ENCODE measurements around the gene PPP4R4. TPM values are rescaled to one million over a fixed set of nuclear protein-coding genes. Genes with fewer than 3 reads are reported as not detected.
"Not testable (repeated sequence)": the region's sequence is repeated elsewhere in the genome, so short reads cannot be mapped to it uniquely, and the experiment has no call there.

The PPP4R4 gene
- total RNA-seq, 4 donors from 2014 or later, result 0.24 to 4.4 (median 1.3) TPM

- Histone ChIP-seq H3K9me3 (no peaks in the 10 kb centered on the region), H3K4me1 (no peaks in the 10 kb centered on the region), H3K27me3 (peaks cover 3% of the 10 kb centered on the region), H3K36me3 (no peaks in the 10 kb centered on the region), H3K27ac (no peak overlapping the region), H3K4me3 (no peak overlapping the region)
- no peak for TF ChIP-seq CTCF (IDR thresholded peaks at IDR 0.05)
- TF ChIP-seq POLR2AphosphoS5 (IDR thresholded peaks at IDR 0.05), result no peak
- TF ChIP-seq EP300 (IDR thresholded peaks at IDR 0.05), result no peak
- no peak for TF ChIP-seq POLR2A (IDR thresholded peaks at IDR 0.05)
- DNase-seq (ENCODE audit: low spot score in 2 of 2), result no peak
- WGBS, result 83% methylated on average over 3 of the region's 3 CpGs
These were observed 119.4 kb downstream of the PPP4R4 start for GRCh38 chr14:94293578-94293924.

- no peaks in the 10 kb centered on the region for H3K4me1 ChIP-seq
- peaks cover 3% of the 10 kb centered on the region for H3K27me3 ChIP-seq
- no peak overlapping the region for H3K4me3 ChIP-seq
- no peak for DNase-seq (ENCODE audit: low spot score in 2 of 2)
- no peak for TF ChIP-seq EP300 (IDR thresholded peaks at IDR 0.05)
- no peak for TF ChIP-seq CTCF (IDR thresholded peaks at IDR 0.05)
- WGBS, result 80% methylated on average over 9 of the region's 9 CpGs
- no peaks in the 10 kb centered on the region for H3K36me3 ChIP-seq
- H3K27ac ChIP-seq, result no peak overlapping the region
- H3K9me3 ChIP-seq, result no peaks in the 10 kb centered on the region
These were observed 121.4 kb downstream of the PPP4R4 start for GRCh38 chr14:94295360-94296180.

- WGBS, result 69% methylated on average over 4 of the region's 4 CpGs
- not testable (repeated sequence) for DNase-seq (ENCODE audit: low spot score in 2 of 2); H3K4me3 ChIP-seq; H3K36me3 ChIP-seq; H3K27ac ChIP-seq; H3K27me3 ChIP-seq; H3K9me3 ChIP-seq; H3K4me1 ChIP-seq
These were observed 122.0 kb downstream of the PPP4R4 start for GRCh38 chr14:94296181-94296545.

GRCh38 chr14:94298130-94298529, 124.0 kb downstream of the PPP4R4 start:
- 88% methylated on average over 10 of the region's 15 CpGs for WGBS
- no peak overlapping the region for H3K27ac ChIP-seq
- peaks cover 3% of the 10 kb centered on the region for H3K27me3 ChIP-seq
- DNase-seq (ENCODE audit: low spot score in 2 of 2), result no peak
- no peak overlapping the region for H3K4me3 ChIP-seq
- H3K4me1 ChIP-seq, result no peaks in the 10 kb centered on the region
- no peak for TF ChIP-seq POLR2AphosphoS5 (IDR thresholded peaks at IDR 0.05)
- no peak for TF ChIP-seq POLR2A (IDR thresholded peaks at IDR 0.05)
- TF ChIP-seq EP300 (IDR thresholded peaks at IDR 0.05), result no peak
- no peak for TF ChIP-seq CTCF (IDR thresholded peaks at IDR 0.05)
- no peaks in the 10 kb centered on the region for H3K36me3 ChIP-seq
- no peaks in the 10 kb centered on the region for H3K9me3 ChIP-seq

- H3K27ac ChIP-seq, result no peak overlapping the region
- no peak for DNase-seq (ENCODE audit: low spot score in 2 of 2)
- WGBS, result 84% methylated on average over 5 of the region's 7 CpGs
- no peak overlapping the region for H3K4me3 ChIP-seq
- no peaks in the 10 kb centered on the region for H3K36me3 ChIP-seq
- H3K9me3 ChIP-seq, result peaks cover 6% of the 10 kb centered on the region
- TF ChIP-seq CTCF (IDR thresholded peaks at IDR 0.05), result no peak
- no peak for TF ChIP-seq POLR2AphosphoS5 (IDR thresholded peaks at IDR 0.05)
- no peak for TF ChIP-seq EP300 (IDR thresholded peaks at IDR 0.05)
- H3K27me3 ChIP-seq, result no peaks in the 10 kb centered on the region
- H3K4me1 ChIP-seq, result no peaks in the 10 kb centered on the region
These were observed 129.0 kb downstream of the PPP4R4 start for GRCh38 chr14:94303111-94303510.

GRCh38 chr14:94304243-94304642, 130.1 kb downstream of the PPP4R4 start:
- TF ChIP-seq EP300 (IDR thresholded peaks at IDR 0.05), result no peak
- Histone ChIP-seq H3K4me1 (no peaks in the 10 kb centered on the region), H3K4me3 (no peak overlapping the region), H3K27me3 (no peaks in the 10 kb centered on the region), H3K9me3 (peaks cover 6% of the 10 kb centered on the region), H3K36me3 (no peaks in the 10 kb centered on the region), H3K27ac (no peak overlapping the region)
- WGBS, result 90% methylated on average over 6 of the region's 6 CpGs
- DNase-seq (ENCODE audit: low spot score in 2 of 2), result no peak
